CD14-positive monocyte (primary cell): ENCODE results near the gene SNX14. TPM values are rescaled to one million over a fixed set of nuclear protein-coding genes. Genes with fewer than 3 reads are reported as not detected.

ENCODE experiments used
- DNase-seq, 3 donors: peaks; one replicate each; pipeline ENCODE4 v3.0.0-alpha.2; 2011 to 2022
- H2AFZ ChIP-seq: 2 replicates; pipeline ENCODE4 v1.6.0; 2012; ENCODE audit warnings: mild to moderate bottlenecking, low read depth, low read length, inconsistent platforms; ENCODE audit not compliant: insufficient read depth, poor library complexity, severe bottlenecking
- H3K27ac ChIP-seq, 2 donors: 1 replicate in 1 of 2; 2 replicates in 1 of 2; pipeline ENCODE4 v1.5.1; 2012 to 2013; ENCODE audit warnings: low read length in 2 of 2, control low read depth in 1 of 2, inconsistent platforms in 1 of 2, low read depth in 1 of 2, mild to moderate bottlenecking in 1 of 2
- H3K27me3 ChIP-seq, 2 donors: one replicate each; pipeline versions ENCODE4 v1.6.0 to v1.6.1; 2011 to 2013; ENCODE audit warnings: low read length in 2 of 2; ENCODE audit not compliant: control insufficient read depth in 2 of 2, insufficient read depth in 2 of 2
- H3K36me3 ChIP-seq, 2 donors: replicated peaks in 1 of 2; 1 replicate in 1 of 2; 2 replicates in 1 of 2; pipeline versions ENCODE4 v1.5.1 to v1.6.1; 2012 to 2013; ENCODE audit warnings: low read length in 2 of 2, control low read depth in 1 of 2, inconsistent platforms in 1 of 2, mild to moderate bottlenecking in 1 of 2; ENCODE audit not compliant: insufficient read depth in 2 of 2, control insufficient read depth in 1 of 2
- H3K4me1 ChIP-seq, 2 donors: 1 replicate in 1 of 2; 2 replicates in 1 of 2; pipeline versions ENCODE4 v1.5.1 to v1.6.1; 2012 to 2013; ENCODE audit warnings: low read length in 2 of 2, control low read depth in 1 of 2, inconsistent platforms in 1 of 2, mild to moderate bottlenecking in 1 of 2, moderate library complexity in 1 of 2; ENCODE audit not compliant: insufficient read depth in 2 of 2, control insufficient read depth in 1 of 2
- H3K4me2 ChIP-seq: replicated peaks from 2 replicates; pipeline ENCODE3; 2012; ENCODE audit warnings: low read length, moderate library complexity, mild to moderate bottlenecking; ENCODE audit not compliant: poor library complexity, severe bottlenecking; ENCODE audit errors: extremely low read depth
- H3K4me3 ChIP-seq, 3 experiments: fragments of 200-600 bp in 1 of 3; sonication (generic) in 1 of 3; replicated peaks in 1 of 3; 1 replicate in 2 of 3; 2 replicates in 1 of 3; pipeline ENCODE4 v1.5.1; 2011 to 2013; ENCODE audit warnings: low read length in 3 of 3, mild to moderate bottlenecking in 3 of 3, control low read depth in 2 of 3, low read depth in 2 of 3, inconsistent platforms in 1 of 3, moderate library complexity in 1 of 3
- H3K79me2 ChIP-seq: 2 replicates; pipeline ENCODE4 v1.6.0; 2012; ENCODE audit warnings: mild to moderate bottlenecking, control low read depth, inconsistent platforms, low read length, moderate library complexity; ENCODE audit not compliant: insufficient read depth
- H3K9ac ChIP-seq: 2 replicates; pipeline ENCODE4 v1.6.0; 2017; ENCODE audit warnings: low read length, mild to moderate bottlenecking; ENCODE audit not compliant: insufficient read depth, poor library complexity, severe bottlenecking
- H3K9me3 ChIP-seq, 2 donors: replicated peaks in 1 of 2; 1 replicate in 1 of 2; 2 replicates in 1 of 2; pipeline versions ENCODE4 v1.5.1 to v1.6.1; 2012 to 2013; ENCODE audit warnings: low read length in 2 of 2, control low read depth in 1 of 2; ENCODE audit not compliant: control insufficient read depth in 1 of 2, insufficient read depth in 1 of 2
- H4K20me1 ChIP-seq: 2 replicates; pipeline ENCODE4 v1.6.0; 2012; ENCODE audit warnings: mild to moderate bottlenecking, low read length, control low read depth, moderate library complexity; ENCODE audit not compliant: insufficient read depth
- H3K27ac Mint-ChIP-seq, 7 donors: one replicate each; pipeline ENCODE4 v1.8.0; 2020; ENCODE audit warnings: mild to moderate bottlenecking in 7 of 7, mixed read lengths in 7 of 7, moderate library complexity in 6 of 7, inconsistent platforms in 2 of 7
- H3K27me3 Mint-ChIP-seq, 3 donors: one replicate each; pipeline ENCODE4 v1.8.0; 2021 to 2022; ENCODE audit warnings: low read depth in 3 of 3, mild to moderate bottlenecking in 3 of 3, mixed read lengths in 3 of 3, moderate library complexity in 3 of 3, inconsistent platforms in 1 of 3
- H3K36me3 Mint-ChIP-seq, 2 donors: one replicate each; pipeline ENCODE4 v1.8.0; 2020; ENCODE audit warnings: mixed read lengths in 2 of 2, inconsistent platforms in 1 of 2, mild to moderate bottlenecking in 1 of 2
- H3K4me1 Mint-ChIP-seq: one replicate; pipeline ENCODE4 v1.8.0; 2020; ENCODE audit warnings: mild to moderate bottlenecking, mixed read lengths
- H3K4me3 Mint-ChIP-seq, 2 donors: one replicate each; pipeline ENCODE4 v1.8.0; 2020; ENCODE audit warnings: mild to moderate bottlenecking in 2 of 2, mixed read lengths in 2 of 2, moderate library complexity in 1 of 2
- H3K9me3 Mint-ChIP-seq, 7 donors: one replicate each; pipeline ENCODE4 v1.8.0; 2020 to 2022; ENCODE audit warnings: mixed read lengths in 7 of 7, mild to moderate bottlenecking in 6 of 7, moderate library complexity in 6 of 7, inconsistent platforms in 2 of 7
- CTCF ChIP-seq: fragments of 200-600 bp; IDR thresholded peaks from one replicate; pipeline ENCODE4 v1.8.0; 2022; ENCODE audit warnings: antibody characterized with exemption, mild to moderate bottlenecking
- WGBS: methylation state at CpG from one replicate; pipeline ENCODE4 v1.1.5; 2013; ENCODE audit warnings: missing lambda C conversion rate; ENCODE audit not compliant: insufficient coverage; 5-methylcytosine and 5-hydroxymethylcytosine counted together
- intact Hi-C, 2 donors: fragments of 100-400 bp; cut with micrococcal nuclease; formaldehyde crosslinking; loops; one replicate each; pipeline versions ENCODE4 v1.15.0 to v1.15.1; 2023
- polyA plus RNA-seq, 3 donors: library from polyadenylated mRNA; depleted of rRNA in 1 of 3; unstranded in 2 of 3; stranded (reverse) in 1 of 3; fragments of 300-500 nt in 2 of 3; fragments of >200 nt in 1 of 3; fragmentation: Illumina TruSeq in 2 of 3; gene quantifications; 1 replicate in 2 of 3; 2 replicates in 1 of 3; pipeline ENCODE4 v1.2.3, GENCODE V29; 2012 to 2021

The SNX14 gene
- polyA plus RNA-seq, 3 donors = 40.2 to 75.6 (median 73.3) TPM

GRCh38 chr6:85569323-85569722 lies 24.3 kb downstream of the SNX14 start:
- intact Hi-C loops = no loop called here
- TF ChIP-seq CTCF = no peak
- Histone ChIP-seq H3K9ac (no peak overlapping the region), H3K27ac (no peak overlapping the region), H3K79me2 (peaks cover 17% of the 10 kb centered on the region), H3K9me3 (no peaks in the 10 kb centered on the region), H2AFZ (no peak overlapping the region), H3K36me3 (peaks cover 29 to 71% of the 10 kb centered on the region in 2 donors), H3K4me2 (no peak overlapping the region), H3K27me3 (no peaks in the 10 kb centered on the region), H4K20me1 (peaks cover 2% of the 10 kb centered on the region), H3K4me1 (no peaks in the 10 kb centered on the region), H3K4me3 (no peak overlapping the region)
- no peak for DNase-seq
- Mint-ChIP-seq H3K4me1 (peaks cover 12% of the 10 kb centered on the region), H3K9me3 (peaks cover 0 to 3% (median 1%) of the 10 kb centered on the region in 7 donors), H3K27ac (peak overlapping the region in 3 of 7 donors; percentile 3 to 6 (median 4)), H3K36me3 (peaks cover 38 to 71% of the 10 kb centered on the region in 2 donors), H3K4me3 (no peak overlapping the region), H3K27me3 (peaks cover 0 to 2% (median 0%) of the 10 kb centered on the region in 3 donors)

GRCh38 chr6:85568411-85568810 lies 25.2 kb downstream of the SNX14 start:
- Histone ChIP-seq H3K27ac (no peak overlapping the region), H3K36me3 (peaks cover 30 to 75% of the 10 kb centered on the region in 2 donors), H2AFZ (no peak overlapping the region), H3K4me3 (no peak overlapping the region), H3K79me2 (peaks cover 10% of the 10 kb centered on the region), H4K20me1 (no peaks in the 10 kb centered on the region), H3K9me3 (no peaks in the 10 kb centered on the region), H3K4me2 (no peak overlapping the region), H3K27me3 (no peaks in the 10 kb centered on the region), H3K4me1 (no peaks in the 10 kb centered on the region), H3K9ac (no peak overlapping the region)
- Mint-ChIP-seq H3K4me1 (peaks cover 12% of the 10 kb centered on the region), H3K36me3 (peaks cover 41 to 74% of the 10 kb centered on the region in 2 donors), H3K27ac (peak overlapping the region in 4 of 7 donors; percentile 11 to 55 (median 48)), H3K9me3 (peaks cover 0 to 7% (median 1%) of the 10 kb centered on the region in 7 donors), H3K27me3 (peaks cover 0 to 2% (median 0%) of the 10 kb centered on the region in 3 donors), H3K4me3 (no peak overlapping the region)
- TF ChIP-seq CTCF = no peak
- no peak for DNase-seq
- WGBS = no CpG with 5 or more reads among the region's 6 CpGs
- intact Hi-C loops = no loop called here
